GM23338 (cell line): Measurements from ENCODE around the gene CENPN.

Experiments used
- CTCF ChIP-seq, 2 experiments: fragments of 200-600 bp in 1 of 2; sonication (generic) in 1 of 2; conservative IDR thresholded peaks; 2 replicates each; pipeline versions ENCODE4 v1.5.1 to v1.6.1; 2016 to 2017; ENCODE audit warnings: antibody characterized with exemption in 2 of 2, low read depth in 2 of 2, mild to moderate bottlenecking in 2 of 2, moderate library complexity in 1 of 2
- EZH2 ChIP-seq: fragments of 200-600 bp; sonication (generic); IDR thresholded peaks from one replicate; pipeline ENCODE4 v1.8.0; 2017; ENCODE audit warnings: antibody characterized with exemption, mild to moderate bottlenecking, low read depth; ENCODE audit not compliant: unreplicated experiment
- EZH2phosphoT487 ChIP-seq: fragments of 200-600 bp; sonication (generic); IDR thresholded peaks from one replicate; pipeline ENCODE4 v1.8.1; 2018; ENCODE audit warnings: antibody characterized with exemption; ENCODE audit not compliant: unreplicated experiment
- JUNB ChIP-seq: IDR thresholded peaks from one replicate; pipeline ENCODE4 v1.6.1; 2016; ENCODE audit warnings: antibody characterized with exemption; ENCODE audit not compliant: unreplicated experiment
- POLR2AphosphoS5 ChIP-seq: IDR thresholded peaks from 2 replicates; pipeline ENCODE4 v1.6.1; 2016; ENCODE audit warnings: antibody characterized with exemption, low read depth
- REST ChIP-seq: IDR thresholded peaks from one replicate; pipeline ENCODE4 v1.6.1; 2018; ENCODE audit warnings: antibody characterized with exemption; ENCODE audit not compliant: unreplicated experiment

- no peak for TF ChIP-seq CTCF (conservative IDR thresholded peaks at IDR 0.05; ENCODE audit: low read depth in 2 of 2)
- TF ChIP-seq EZH2phosphoT487, result no peak
- TF ChIP-seq REST, result no peak
- TF ChIP-seq JUNB, result no peak
- no peak for TF ChIP-seq POLR2AphosphoS5
- no peak for TF ChIP-seq EZH2
Measured at GRCh38 chr16:80993307-80993706, 13.7 kb upstream of the CENPN start.
